ENCODE data around the gene TSPAN4.

Gene TSPAN4

GRCh38 chr11:875769-876301, 33.2 kb downstream of the TSPAN4 start:
- no peak for DNase-seq (ENCODE audit: low spot score)
- H3K36me3 Mint-ChIP-seq (ENCODE audit: low read depth), result peaks cover 3% of the 10 kb centered on the region
- H3K27ac Mint-ChIP-seq, result no peak overlapping the region
- H3K27me3 Mint-ChIP-seq (ENCODE audit: low read depth), result no peaks in the 10 kb centered on the region
- H3K4me3 Mint-ChIP-seq, result no peak overlapping the region
- H3K9me3 Mint-ChIP-seq, result no peaks in the 10 kb centered on the region
- no peaks in the 10 kb centered on the region for H3K4me1 Mint-ChIP-seq (ENCODE audit: low read depth)

GRCh38 chr11:876545-876944, 33.9 kb downstream of the TSPAN4 start:
- H3K9me3 Mint-ChIP-seq, result no peaks in the 10 kb centered on the region
- no peak overlapping the region for H3K27ac Mint-ChIP-seq

GRCh38 chr11:877565-877964, 34.9 kb downstream of the TSPAN4 start:
- Mint-ChIP-seq H3K36me3 (ENCODE audit: low read depth) (peaks cover 7% of the 10 kb centered on the region), H3K4me1 (ENCODE audit: low read depth) (no peaks in the 10 kb centered on the region), H3K9me3 (no peaks in the 10 kb centered on the region), H3K27me3 (ENCODE audit: low read depth) (no peaks in the 10 kb centered on the region), H3K4me3 (no peak overlapping the region), H3K27ac (no peak overlapping the region)
- DNase-seq (ENCODE audit: low spot score), result peak; percentile 12

More at GRCh38 chr11:876545-876944, 33.9 kb downstream of the TSPAN4 start:
- no peak overlapping the region for H3K4me3 Mint-ChIP-seq
- no peaks in the 10 kb centered on the region for H3K4me1 Mint-ChIP-seq (ENCODE audit: low read depth)
- H3K36me3 Mint-ChIP-seq (ENCODE audit: low read depth), result peaks cover 3% of the 10 kb centered on the region
- no peak for DNase-seq (ENCODE audit: low spot score)
- H3K27me3 Mint-ChIP-seq (ENCODE audit: low read depth), result no peaks in the 10 kb centered on the region

- no peak for DNase-seq (ENCODE audit: low spot score)
- peaks cover 8% of the 10 kb centered on the region for H3K36me3 Mint-ChIP-seq (ENCODE audit: low read depth)
- no peaks in the 10 kb centered on the region for H3K4me1 Mint-ChIP-seq (ENCODE audit: low read depth)
- no peaks in the 10 kb centered on the region for H3K9me3 Mint-ChIP-seq
- no peak overlapping the region for H3K27ac Mint-ChIP-seq
- no peaks in the 10 kb centered on the region for H3K27me3 Mint-ChIP-seq (ENCODE audit: low read depth)
- H3K4me3 Mint-ChIP-seq, result no peak overlapping the region
These were observed 37.8 kb downstream of the TSPAN4 start for GRCh38 chr11:880447-880846.

- H3K9me3 Mint-ChIP-seq, result no peaks in the 10 kb centered on the region
- H3K36me3 Mint-ChIP-seq (ENCODE audit: low read depth), result peaks cover 11% of the 10 kb centered on the region
- no peak overlapping the region for H3K4me3 Mint-ChIP-seq
- no peak overlapping the region for H3K27ac Mint-ChIP-seq
- DNase-seq (ENCODE audit: low spot score), result no peak
- H3K4me1 Mint-ChIP-seq (ENCODE audit: low read depth), result no peaks in the 10 kb centered on the region
- H3K27me3 Mint-ChIP-seq (ENCODE audit: low read depth), result no peaks in the 10 kb centered on the region
These were observed 39.9 kb downstream of the TSPAN4 start for GRCh38 chr11:882596-882995.

GRCh38 chr11:883527-883926, 40.9 kb downstream of the TSPAN4 start:
- H3K9me3 Mint-ChIP-seq, result no peaks in the 10 kb centered on the region
- peaks cover 11% of the 10 kb centered on the region for H3K36me3 Mint-ChIP-seq (ENCODE audit: low read depth)
- H3K27ac Mint-ChIP-seq, result no peak overlapping the region
- H3K4me3 Mint-ChIP-seq, result no peak overlapping the region
- no peaks in the 10 kb centered on the region for H3K27me3 Mint-ChIP-seq (ENCODE audit: low read depth)
- DNase-seq (ENCODE audit: low spot score), result no peak
- H3K4me1 Mint-ChIP-seq (ENCODE audit: low read depth), result no peaks in the 10 kb centered on the region

GRCh38 chr11:884578-885070, 42.0 kb downstream of the TSPAN4 start:
- no peak overlapping the region for H3K27ac Mint-ChIP-seq

GRCh38 chr11:886568-886967, 43.9 kb downstream of the TSPAN4 start:
- Mint-ChIP-seq H3K27ac (no peak overlapping the region), H3K4me1 (ENCODE audit: low read depth) (no peaks in the 10 kb centered on the region), H3K27me3 (ENCODE audit: low read depth) (no peaks in the 10 kb centered on the region), H3K9me3 (no peaks in the 10 kb centered on the region), H3K36me3 (ENCODE audit: low read depth) (peaks cover 8% of the 10 kb centered on the region), H3K4me3 (no peak overlapping the region)
- DNase-seq (ENCODE audit: low spot score), result no peak

More at GRCh38 chr11:884578-885070, 42.0 kb downstream of the TSPAN4 start:
- Mint-ChIP-seq H3K27me3 (ENCODE audit: low read depth) (no peaks in the 10 kb centered on the region), H3K4me1 (ENCODE audit: low read depth) (no peaks in the 10 kb centered on the region), H3K4me3 (no peak overlapping the region), H3K9me3 (no peaks in the 10 kb centered on the region), H3K36me3 (ENCODE audit: low read depth) (peaks cover 8% of the 10 kb centered on the region)
- DNase-seq (ENCODE audit: low spot score), result no peak

GRCh38 chr11:887589-887988, 44.9 kb downstream of the TSPAN4 start:
- no peak for DNase-seq (ENCODE audit: low spot score)
- H3K27me3 Mint-ChIP-seq (ENCODE audit: low read depth), result no peaks in the 10 kb centered on the region
- peaks cover 4% of the 10 kb centered on the region for H3K36me3 Mint-ChIP-seq (ENCODE audit: low read depth)
- no peaks in the 10 kb centered on the region for H3K4me1 Mint-ChIP-seq (ENCODE audit: low read depth)
- no peaks in the 10 kb centered on the region for H3K9me3 Mint-ChIP-seq
- H3K4me3 Mint-ChIP-seq, result no peak overlapping the region
- H3K27ac Mint-ChIP-seq, result no peak overlapping the region

- no peaks in the 10 kb centered on the region for H3K4me1 Mint-ChIP-seq (ENCODE audit: low read depth)
- peaks cover 3% of the 10 kb centered on the region for H3K36me3 Mint-ChIP-seq (ENCODE audit: low read depth)
- no peak for DNase-seq (ENCODE audit: low spot score)
- H3K27me3 Mint-ChIP-seq (ENCODE audit: low read depth), result no peaks in the 10 kb centered on the region
- no peak overlapping the region for H3K27ac Mint-ChIP-seq
- H3K4me3 Mint-ChIP-seq, result no peak overlapping the region
- no peaks in the 10 kb centered on the region for H3K9me3 Mint-ChIP-seq
These were observed 45.9 kb downstream of the TSPAN4 start for GRCh38 chr11:888310-889212.

- no peaks in the 10 kb centered on the region for H3K27me3 Mint-ChIP-seq (ENCODE audit: low read depth)
- no peak overlapping the region for H3K27ac Mint-ChIP-seq
- DNase-seq (ENCODE audit: low spot score), result no peak
- H3K4me3 Mint-ChIP-seq, result no peak overlapping the region
- H3K9me3 Mint-ChIP-seq, result no peaks in the 10 kb centered on the region
- H3K36me3 Mint-ChIP-seq (ENCODE audit: low read depth), result peaks cover 3% of the 10 kb centered on the region
- H3K4me1 Mint-ChIP-seq (ENCODE audit: low read depth), result no peaks in the 10 kb centered on the region
These were observed 46.6 kb downstream of the TSPAN4 start for GRCh38 chr11:889257-889656.

GRCh38 chr11:889687-890475, 47.2 kb downstream of the TSPAN4 start:
- Mint-ChIP-seq H3K4me1 (ENCODE audit: low read depth) (no peaks in the 10 kb centered on the region), H3K27me3 (ENCODE audit: low read depth) (no peaks in the 10 kb centered on the region), H3K9me3 (no peaks in the 10 kb centered on the region), H3K4me3 (no peak overlapping the region), H3K27ac (no peak overlapping the region), H3K36me3 (ENCODE audit: low read depth) (peaks cover 3% of the 10 kb centered on the region)
- no peak for DNase-seq (ENCODE audit: low spot score)

GRCh38 chr11:890794-891540, 48.3 kb downstream of the TSPAN4 start:
- H3K4me3 Mint-ChIP-seq, result no peak overlapping the region

More at GRCh38 chr11:890794-891540, 48.3 kb downstream of the TSPAN4 start:
- H3K9me3 Mint-ChIP-seq, result no peaks in the 10 kb centered on the region
- H3K27me3 Mint-ChIP-seq (ENCODE audit: low read depth), result no peaks in the 10 kb centered on the region
- H3K4me1 Mint-ChIP-seq (ENCODE audit: low read depth), result no peaks in the 10 kb centered on the region
- DNase-seq (ENCODE audit: low spot score), result no peak
- H3K27ac Mint-ChIP-seq, result no peak overlapping the region
- peaks cover 3% of the 10 kb centered on the region for H3K36me3 Mint-ChIP-seq (ENCODE audit: low read depth)

Measured in T-helper 2 cell treated with Interferon-gamma antibody and Interleukin-4, amounts not matched to agents 5 μg/mL and 100 μg/mL, for 36 hours (primary cell).